ENCODE data around the gene LRRC27. TPM values are rescaled to one million over a fixed set of nuclear protein-coding genes. Genes with fewer than 3 reads are reported as not detected.

The LRRC27 gene
- total RNA-seq, 4 donors from 2014 or later = 5.1 to 22.3 (median 18.5) TPM

GRCh38 chr10:132326344-132326889 lies 5.6 kb upstream of the LRRC27 start:
- TF ChIP-seq POLR2A (IDR thresholded peaks at IDR 0.05) (no peak), CTCF (IDR thresholded peaks at IDR 0.05) (no peak)
- Histone ChIP-seq H3K4me3 (no peak overlapping the region), H3K9me3 (no peaks in the 10 kb centered on the region), H3K36me3 (no peaks in the 10 kb centered on the region), H3K4me1 (peaks cover 0 to 19% (median 7%) of the 10 kb centered on the region in 4 donors), H3K27ac (no peak overlapping the region), H3K27me3 (no peaks in the 10 kb centered on the region)
- peak in 1 of 3 donors; percentile 34 for DNase-seq

- peak in 1 of 3 donors; percentile 17 for DNase-seq
- H3K4me3 ChIP-seq = no peak overlapping the region
- no peak overlapping the region for H3K27ac ChIP-seq
- no peaks in the 10 kb centered on the region for H3K36me3 ChIP-seq
- TF ChIP-seq CTCF (IDR thresholded peaks at IDR 0.05) (no peak), POLR2A (IDR thresholded peaks at IDR 0.05) (no peak)
- peaks cover 0 to 19% (median 7%) of the 10 kb centered on the region in 4 donors for H3K4me1 ChIP-seq
- H3K9me3 ChIP-seq = no peaks in the 10 kb centered on the region
- H3K27me3 ChIP-seq = no peaks in the 10 kb centered on the region
Observed at GRCh38 chr10:132326925-132327324, 5.1 kb upstream of the LRRC27 start.

- TF ChIP-seq POLR2A (IDR thresholded peaks at IDR 0.05) = no peak
- no peak for TF ChIP-seq CTCF (IDR thresholded peaks at IDR 0.05)
- no peak overlapping the region for H3K4me3 ChIP-seq
- H3K27ac ChIP-seq = no peak overlapping the region
- DNase-seq = peak in 1 of 3 donors; percentile 42
- no peaks in the 10 kb centered on the region for H3K36me3 ChIP-seq
- H3K9me3 ChIP-seq = no peaks in the 10 kb centered on the region
- H3K27me3 ChIP-seq = no peaks in the 10 kb centered on the region
- H3K4me1 ChIP-seq = peaks cover 3 to 28% (median 7%) of the 10 kb centered on the region in 4 donors
Observed at GRCh38 chr10:132328106-132328505, 3.9 kb upstream of the LRRC27 start.

- Histone ChIP-seq H3K9me3 (no peaks in the 10 kb centered on the region), H3K27ac (no peak overlapping the region), H3K27me3 (no peaks in the 10 kb centered on the region), H3K36me3 (no peaks in the 10 kb centered on the region), H3K4me3 (no peak overlapping the region), H3K4me1 (peaks cover 3 to 28% (median 7%) of the 10 kb centered on the region in 4 donors)
- TF ChIP-seq CTCF (IDR thresholded peaks at IDR 0.05) = no peak
- no peak for TF ChIP-seq POLR2A (IDR thresholded peaks at IDR 0.05)
- DNase-seq = peak in 1 of 3 donors; percentile 39
Observed at GRCh38 chr10:132328738-132329137, 3.3 kb upstream of the LRRC27 start.

- H3K4me3 ChIP-seq = peak overlapping the region; percentile 3 to 92 (median 49)
- H3K9me3 ChIP-seq = no peaks in the 10 kb centered on the region
- H3K27me3 ChIP-seq = no peaks in the 10 kb centered on the region
- TF ChIP-seq CTCF (IDR thresholded peaks at IDR 0.05) = no peak
- no peak for TF ChIP-seq POLR2A (IDR thresholded peaks at IDR 0.05)
- H3K27ac ChIP-seq = peak overlapping the region in 3 of 4 donors; percentile 12 to 67 (median 17)
- no peaks in the 10 kb centered on the region for H3K36me3 ChIP-seq
- H3K4me1 ChIP-seq = peaks cover 3 to 28% (median 7%) of the 10 kb centered on the region in 4 donors
- DNase-seq = peak in 1 of 3 donors; percentile 58
Observed at GRCh38 chr10:132329565-132330485, 2.2 kb upstream of the LRRC27 start.

Measured in Peyer's patch (tissue), 4 donors.